HUES64 (cell line): ENCODE measurements around the gene OSBPL10.
A peak's percentile ranks its signal among the peaks of the same experiment; 100 is the strongest.

ENCODE experiments used
- H3K27ac ChIP-seq: 2 replicates; pipeline ENCODE4 v1.7.0; 2013; ENCODE audit warnings: low read depth, low read length, inconsistent platforms
- H3K27me3 ChIP-seq: 2 replicates; pipeline ENCODE4 v1.6.1; 2013; ENCODE audit warnings: mild to moderate bottlenecking, low read length; ENCODE audit not compliant: insufficient read depth
- H3K36me3 ChIP-seq: 2 replicates; pipeline ENCODE4 v1.6.1; 2013; ENCODE audit warnings: mild to moderate bottlenecking, low read length; ENCODE audit not compliant: insufficient read depth
- H3K4me1 ChIP-seq: 2 replicates; pipeline ENCODE4 v1.6.1; 2013; ENCODE audit warnings: mild to moderate bottlenecking, low read length, moderate library complexity; ENCODE audit not compliant: insufficient read depth
- H3K4me3 ChIP-seq: 2 replicates; pipeline ENCODE4 v1.5.1; 2013; ENCODE audit warnings: mild to moderate bottlenecking, low read length, moderate library complexity
- H3K9ac ChIP-seq: 2 replicates; pipeline ENCODE4 v1.6.1; 2013; ENCODE audit warnings: mild to moderate bottlenecking, low read depth, low read length
- H3K9me3 ChIP-seq: 2 replicates; pipeline ENCODE4 v1.6.1; 2013; ENCODE audit warnings: low read depth, low read length; ENCODE audit not compliant: insufficient read depth
- WGBS: fragments of 150-250, 120-280 bp; methylation state at CpG from one replicate; pipeline ENCODE4 v1.1.7; 2013; ENCODE audit warnings: missing lambda C conversion rate; 5-methylcytosine and 5-hydroxymethylcytosine counted together

The OSBPL10 gene

GRCh38 chr3:31908391-31909097 lies 72.5 kb downstream of the OSBPL10 start:
- Histone ChIP-seq H3K9ac (no peak overlapping the region), H3K4me3 (no peak overlapping the region), H3K36me3 (no peaks in the 10 kb centered on the region), H3K4me1 (peaks cover 17% of the 10 kb centered on the region; the same call in 1 of the 2 replicates), H3K9me3 (no peaks in the 10 kb centered on the region), H3K27ac (no peak overlapping the region), H3K27me3 (no peaks in the 10 kb centered on the region)
- WGBS, result 86% methylated on average over 5 of the region's 5 CpGs

- Histone ChIP-seq H3K4me1 (peaks cover 19% of the 10 kb centered on the region), H3K4me3 (no peak overlapping the region), H3K9ac (no peak overlapping the region), H3K27ac (no peak overlapping the region), H3K27me3 (no peaks in the 10 kb centered on the region), H3K36me3 (no peaks in the 10 kb centered on the region), H3K9me3 (no peaks in the 10 kb centered on the region)
- no CpG with 5 or more reads among the region's 1 CpG for WGBS
These were observed 74.9 kb downstream of the OSBPL10 start for GRCh38 chr3:31906182-31906581.

- Histone ChIP-seq H3K27ac (no peak overlapping the region), H3K27me3 (no peaks in the 10 kb centered on the region), H3K4me3 (no peak overlapping the region), H3K36me3 (no peaks in the 10 kb centered on the region), H3K9me3 (no peaks in the 10 kb centered on the region), H3K4me1 (peaks cover 23% of the 10 kb centered on the region), H3K9ac (no peak overlapping the region)
- WGBS, result 90% methylated on average over 7 of the region's 7 CpGs
These were observed 77.2 kb downstream of the OSBPL10 start for GRCh38 chr3:31903686-31904431.

- H3K4me3 ChIP-seq, result no peak overlapping the region
- H3K36me3 ChIP-seq, result no peaks in the 10 kb centered on the region
- no peak overlapping the region for H3K27ac ChIP-seq
- H3K4me1 ChIP-seq, result peaks cover 35% of the 10 kb centered on the region
- no peak overlapping the region for H3K9ac ChIP-seq
- no peaks in the 10 kb centered on the region for H3K27me3 ChIP-seq
- H3K9me3 ChIP-seq, result no peaks in the 10 kb centered on the region
These were observed 80.5 kb downstream of the OSBPL10 start for GRCh38 chr3:31900583-31900982.

GRCh38 chr3:31896648-31897433 lies 84.2 kb downstream of the OSBPL10 start:
- H3K9me3 ChIP-seq, result no peaks in the 10 kb centered on the region
- WGBS, result 64% methylated on average over 6 of the region's 6 CpGs
- no peaks in the 10 kb centered on the region for H3K36me3 ChIP-seq
- no peak overlapping the region for H3K9ac ChIP-seq
- no peaks in the 10 kb centered on the region for H3K27me3 ChIP-seq
- peaks cover 63% of the 10 kb centered on the region for H3K4me1 ChIP-seq
- H3K27ac ChIP-seq, result peak overlapping the region; percentile 3; the same call in 1 of the 2 replicates
- H3K4me3 ChIP-seq, result no peak overlapping the region

GRCh38 chr3:31896026-31896425 lies 85.0 kb downstream of the OSBPL10 start:
- H3K4me3 ChIP-seq, result no peak overlapping the region
- no CpG with 5 or more reads among the region's 1 CpG for WGBS
- H3K36me3 ChIP-seq, result no peaks in the 10 kb centered on the region
- no peaks in the 10 kb centered on the region for H3K27me3 ChIP-seq
- H3K27ac ChIP-seq, result no peak overlapping the region
- no peak overlapping the region for H3K9ac ChIP-seq
- no peaks in the 10 kb centered on the region for H3K9me3 ChIP-seq
- peaks cover 56% of the 10 kb centered on the region for H3K4me1 ChIP-seq

GRCh38 chr3:31895471-31895870 lies 85.6 kb downstream of the OSBPL10 start:
- Histone ChIP-seq H3K27me3 (no peaks in the 10 kb centered on the region), H3K27ac (no peak overlapping the region), H3K36me3 (no peaks in the 10 kb centered on the region), H3K4me3 (no peak overlapping the region), H3K9me3 (no peaks in the 10 kb centered on the region), H3K9ac (no peak overlapping the region), H3K4me1 (peaks cover 53% of the 10 kb centered on the region)
- WGBS, result 97% methylated on average over 1 of the region's 2 CpGs

- Histone ChIP-seq H3K27ac (no peak overlapping the region), H3K9ac (no peak overlapping the region), H3K9me3 (no peaks in the 10 kb centered on the region), H3K36me3 (no peaks in the 10 kb centered on the region), H3K4me1 (peaks cover 57% of the 10 kb centered on the region), H3K4me3 (no peak overlapping the region), H3K27me3 (no peaks in the 10 kb centered on the region)
- 73% methylated on average over 4 of the region's 4 CpGs for whole genome bisulfite sequencing
These were observed 88.0 kb downstream of the OSBPL10 start for GRCh38 chr3:31892916-31893573.

GRCh38 chr3:31892500-31892899 lies 88.6 kb downstream of the OSBPL10 start:
- H3K9me3 ChIP-seq, result no peaks in the 10 kb centered on the region
- no peak overlapping the region for H3K27ac ChIP-seq
- no peaks in the 10 kb centered on the region for H3K36me3 ChIP-seq
- peaks cover 57% of the 10 kb centered on the region for H3K4me1 ChIP-seq
- no peaks in the 10 kb centered on the region for H3K27me3 ChIP-seq
- 75% methylated on average over 5 of the region's 5 CpGs for WGBS
- H3K9ac ChIP-seq, result no peak overlapping the region
- H3K4me3 ChIP-seq, result no peak overlapping the region

- Histone ChIP-seq H3K36me3 (no peaks in the 10 kb centered on the region), H3K4me1 (peaks cover 53% of the 10 kb centered on the region), H3K9ac (no peak overlapping the region), H3K9me3 (no peaks in the 10 kb centered on the region), H3K27me3 (no peaks in the 10 kb centered on the region), H3K4me3 (no peak overlapping the region), H3K27ac (no peak overlapping the region)
- 86% methylated on average over 11 of the region's 11 CpGs for WGBS
These were observed 89.1 kb downstream of the OSBPL10 start for GRCh38 chr3:31891876-31892455.
